Uterus (tissue), 4 donors: Measurements from ENCODE around the gene NR2C2AP. TPM values are rescaled to one million over a fixed set of nuclear protein-coding genes. Genes with fewer than 3 reads are reported as not detected.
"Not testable (repeated sequence)": the region's sequence is repeated elsewhere in the genome, so short reads cannot be mapped to it uniquely, and the experiment has no call there.

ENCODE experiments used
- DNase-seq, 2 donors: peaks; one replicate each; pipeline ENCODE4 v3.0.0-alpha.2; 2019 to 2020
- H3K27ac ChIP-seq, 2 donors: fragments of 200-600 bp; sonication (generic); 1 replicate in 1 of 2; 2 replicates in 1 of 2; pipeline ENCODE4 v1.5.1; 2016 to 2018
- H3K27me3 ChIP-seq, 2 donors: fragments of 200-600 bp; sonication (generic); one replicate each; pipeline ENCODE4 v1.5.1; 2018 to 2019; ENCODE audit warnings: control low read depth in 1 of 2
- H3K36me3 ChIP-seq, 2 donors: fragments of 200-600 bp; sonication (generic); one replicate each; pipeline ENCODE4 v1.5.1; 2019; ENCODE audit warnings: control low read depth in 1 of 2
- H3K4me1 ChIP-seq, 2 donors: fragments of 200-600 bp; sonication (generic); one replicate each; pipeline ENCODE4 v1.5.1; 2018 to 2019; ENCODE audit warnings: control low read depth in 1 of 2
- H3K4me3 ChIP-seq, 2 donors: fragments of 200-600 bp; sonication (generic); 1 replicate in 1 of 2; 2 replicates in 1 of 2; pipeline ENCODE4 v1.5.1; 2018 to 2019; ENCODE audit warnings: mild to moderate bottlenecking in 1 of 2
- H3K9me3 ChIP-seq, 2 donors: fragments of 200-600 bp; sonication (generic); one replicate each; pipeline ENCODE4 v1.5.1; 2019; ENCODE audit warnings: control low read depth in 1 of 2
- CTCF ChIP-seq, 4 experiments: fragments of 200-600 bp in 2 of 4; fragments of 450-650 bp in 2 of 4; sonication (generic) in 2 of 4; IDR thresholded peaks; one replicate each; pipeline ENCODE4 v1.5.1; 2016 to 2019; ENCODE audit warnings: antibody characterized with exemption in 4 of 4, mild to moderate bottlenecking in 2 of 4, moderate library complexity in 1 of 4
- POLR2A ChIP-seq, 2 donors: fragments of 450-650 bp; IDR thresholded peaks; one replicate each; pipeline ENCODE4 v1.6.1; 2016; ENCODE audit warnings: antibody characterized with exemption in 2 of 2, mild to moderate bottlenecking in 1 of 2, moderate library complexity in 1 of 2
- intact Hi-C: fragments of 100-400 bp; cut with DNase I; formaldehyde crosslinking; loops from one replicate; pipeline ENCODE4 v1.15.1; 2023; ENCODE audit warnings: low total_unique reads
- total RNA-seq, 4 donors: library from RNA; depleted of rRNA in 3 of 4; stranded (reverse); fragments of >200 nt in 3 of 4; gene quantifications; one replicate each; pipeline versions ENCODE4 v1.1.0 to v1.2.4, GENCODE V29; 2014 to 2023
- donor health status: DM: yes; HTN: yes; CAD: no.

Gene NR2C2AP
- total RNA-seq, 4 donors from 2014 or later = 0.77 to 16.0 (median 8.5) TPM

GRCh38 chr19:19179548-19180441, 23.4 kb downstream of the NR2C2AP start:
- TF ChIP-seq POLR2A (IDR thresholded peaks at IDR 0.05) (no peak), CTCF (IDR thresholded peaks at IDR 0.05) (no peak)
- no peak for DNase-seq
- H3K27ac ChIP-seq = no peak overlapping the region
- intact Hi-C loops = no loop called here
- H3K4me3 ChIP-seq = no peak overlapping the region
- no peaks in the 10 kb centered on the region for H3K9me3 ChIP-seq
- no peaks in the 10 kb centered on the region for H3K36me3 ChIP-seq
- H3K27me3 ChIP-seq = no peaks in the 10 kb centered on the region
- H3K4me1 ChIP-seq = no peaks in the 10 kb centered on the region

- no peaks in the 10 kb centered on the region for H3K36me3 ChIP-seq
- intact Hi-C loops = no loop called here
- H3K9me3 ChIP-seq = no peaks in the 10 kb centered on the region
- H3K27ac ChIP-seq = no peak overlapping the region
- no peaks in the 10 kb centered on the region for H3K4me1 ChIP-seq
- DNase-seq = no peak
- H3K4me3 ChIP-seq = no peak overlapping the region
- no peaks in the 10 kb centered on the region for H3K27me3 ChIP-seq
- TF ChIP-seq POLR2A (IDR thresholded peaks at IDR 0.05) (no peak), CTCF (IDR thresholded peaks at IDR 0.05) (no peak)
These were observed 26.3 kb downstream of the NR2C2AP start for GRCh38 chr19:19176950-19177349.

- H3K9me3 ChIP-seq, H3K36me3 ChIP-seq, H3K27me3 ChIP-seq, H3K27ac ChIP-seq, H3K4me1 ChIP-seq, DNase-seq, intact Hi-C loops, H3K4me3 ChIP-seq: not testable (repeated sequence)
These were observed 30.0 kb downstream of the NR2C2AP start for GRCh38 chr19:19173243-19173642.

GRCh38 chr19:19171821-19172532, 31.2 kb downstream of the NR2C2AP start:
- peaks cover 0 to 6% of the 10 kb centered on the region in 2 donors for H3K4me1 ChIP-seq
- no peaks in the 10 kb centered on the region for H3K36me3 ChIP-seq
- TF ChIP-seq CTCF (IDR thresholded peaks at IDR 0.05) = no peak
- TF ChIP-seq POLR2A (IDR thresholded peaks at IDR 0.05) = no peak
- no peak for DNase-seq
- H3K27me3 ChIP-seq = no peaks in the 10 kb centered on the region
- H3K27ac ChIP-seq = no peak overlapping the region
- no peaks in the 10 kb centered on the region for H3K9me3 ChIP-seq
- no peak overlapping the region for H3K4me3 ChIP-seq
- intact Hi-C loops = no loop called here

- no peak for DNase-seq
- intact Hi-C loops = no loop called here
- TF ChIP-seq CTCF (IDR thresholded peaks at IDR 0.05) (no peak), POLR2A (IDR thresholded peaks at IDR 0.05) (no peak)
- Histone ChIP-seq H3K27ac (no peak overlapping the region), H3K9me3 (no peaks in the 10 kb centered on the region), H3K4me1 (peaks cover 0 to 6% of the 10 kb centered on the region in 2 donors), H3K27me3 (no peaks in the 10 kb centered on the region), H3K4me3 (no peak overlapping the region), H3K36me3 (no peaks in the 10 kb centered on the region)
These were observed 32.1 kb downstream of the NR2C2AP start for GRCh38 chr19:19170873-19171672.
